SK-N-MC (cell line): ENCODE results near the gene MIF4GD.

Source experiments
- DNase-seq: peaks from one replicate; pipeline ENCODE4 v3.0.0-alpha.2; 2011; ENCODE audit warnings: low read depth, low spot score
- H3K27ac ChIP-seq: fragments of 200-600 bp; sonication (generic); 2 replicates; pipeline ENCODE4 v1.5.1; 2016; ENCODE audit warnings: mixed run types
- H3K36me3 ChIP-seq: fragments of 200-600 bp; sonication (generic); 2 replicates; pipeline ENCODE4 v1.6.1; 2017; ENCODE audit warnings: antibody characterized with exemption, low read length, mixed read lengths; ENCODE audit not compliant: insufficient read depth
- H3K4me3 ChIP-seq: fragments of 200-600 bp; sonication (generic); 2 replicates; pipeline ENCODE4 v1.5.1; 2016
- H3K9ac ChIP-seq: fragments of 200-600 bp; sonication (generic); 2 replicates; pipeline ENCODE4 v1.8.0; 2017; ENCODE audit warnings: mixed run types, mixed read lengths; ENCODE audit not compliant: insufficient read length
- H3K9me3 ChIP-seq: fragments of 200-600 bp; sonication (generic); 2 replicates; pipeline ENCODE4 v1.6.1; 2017; ENCODE audit warnings: low read depth, mild to moderate bottlenecking, antibody characterized with exemption, low read length, moderate library complexity, mixed read lengths
- EZH2 ChIP-seq: fragments of 200-600 bp; sonication (generic); IDR thresholded peaks from one replicate; pipeline ENCODE4 v1.6.1; 2017; ENCODE audit warnings: antibody characterized with exemption
- FOXP2 ChIP-seq: optimal IDR thresholded peaks from 2 replicates; pipeline ENCODE3; 2011; ENCODE audit warnings: mild to moderate bottlenecking, moderate library complexity; ENCODE audit not compliant: insufficient read depth; ENCODE audit errors: extremely low read length, control extremely low read depth
- POLR2AphosphoS5 ChIP-seq: IDR thresholded peaks from 2 replicates; pipeline ENCODE4 v1.6.1; 2012; ENCODE audit warnings: mild to moderate bottlenecking, low read depth, low read length, borderline replicate concordance

Gene MIF4GD

DNA sequence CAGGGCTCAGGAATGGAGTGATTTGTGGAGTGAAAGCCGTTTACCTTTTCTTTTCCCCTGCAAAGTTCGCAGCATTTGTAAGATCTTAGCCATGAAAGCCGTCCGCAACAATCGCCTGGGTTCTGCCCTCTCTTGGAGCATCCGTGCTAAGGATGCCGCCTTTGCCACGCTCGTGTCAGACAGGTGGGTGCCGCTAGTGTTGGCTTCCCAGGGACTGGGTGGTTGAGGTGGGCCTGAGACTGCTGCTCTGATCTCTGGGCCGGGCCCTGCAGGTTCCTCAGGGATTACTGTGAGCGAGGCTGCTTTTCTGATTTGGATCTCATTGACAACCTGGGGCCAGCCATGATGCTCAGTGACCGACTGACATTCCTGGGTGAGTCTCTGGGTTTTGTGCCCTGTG lies 38.2 kb downstream of the MIF4GD start:
- Histone ChIP-seq H3K4me3 (no peak overlapping the region), H3K36me3 (peaks cover 80% of the 10 kb centered on the region), H3K9ac (no peak overlapping the region), H3K9me3 (no peaks in the 10 kb centered on the region), H3K27ac (no peak overlapping the region)
- TF ChIP-seq EZH2 (no peak), FOXP2 (no peak), POLR2AphosphoS5 (no peak)
- no peak for DNase-seq

DNA sequence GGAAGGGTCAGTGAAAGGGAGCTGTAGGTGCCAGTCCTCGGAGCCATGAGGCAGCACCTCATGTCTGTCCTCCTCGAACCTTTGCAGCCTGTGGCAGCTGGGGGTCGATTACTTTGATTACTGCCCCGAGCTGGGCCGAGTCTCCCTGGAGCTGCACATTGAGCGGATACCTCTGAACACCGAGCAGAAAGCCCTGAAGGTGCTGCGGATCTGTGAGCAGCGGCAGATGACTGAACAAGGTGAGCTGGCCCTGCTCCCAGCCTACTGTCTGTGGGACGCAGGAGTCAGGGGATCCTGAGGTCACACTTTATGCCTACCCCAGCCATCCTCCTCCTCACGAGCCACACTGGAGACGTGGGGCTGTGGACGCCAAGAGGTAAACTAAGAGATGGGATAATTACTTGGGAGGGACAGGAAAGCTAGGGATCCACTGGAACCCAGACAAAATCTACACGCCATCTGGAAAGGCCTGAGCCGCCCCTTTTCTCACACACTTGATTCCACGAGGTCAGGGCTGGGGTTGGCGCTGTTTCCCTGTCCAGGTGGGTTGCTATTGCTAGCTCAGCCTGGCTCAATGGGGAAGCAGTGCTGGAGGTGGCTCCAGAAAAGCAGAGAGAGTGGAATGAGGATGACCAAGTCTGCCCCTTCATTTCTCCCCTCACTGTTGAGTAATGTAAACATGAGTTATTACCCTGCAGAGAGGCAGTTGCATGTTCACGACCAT lies 39.1 kb downstream of the MIF4GD start:
- H3K4me3 ChIP-seq = no peak overlapping the region
- H3K27ac ChIP-seq = no peak overlapping the region
- no peak for DNase-seq
- peaks cover 75% of the 10 kb centered on the region for H3K36me3 ChIP-seq
- TF ChIP-seq FOXP2 = no peak
- TF ChIP-seq POLR2AphosphoS5 = no peak
- no peak for TF ChIP-seq EZH2
- H3K9me3 ChIP-seq = no peaks in the 10 kb centered on the region
- H3K9ac ChIP-seq = no peak overlapping the region

DNA sequence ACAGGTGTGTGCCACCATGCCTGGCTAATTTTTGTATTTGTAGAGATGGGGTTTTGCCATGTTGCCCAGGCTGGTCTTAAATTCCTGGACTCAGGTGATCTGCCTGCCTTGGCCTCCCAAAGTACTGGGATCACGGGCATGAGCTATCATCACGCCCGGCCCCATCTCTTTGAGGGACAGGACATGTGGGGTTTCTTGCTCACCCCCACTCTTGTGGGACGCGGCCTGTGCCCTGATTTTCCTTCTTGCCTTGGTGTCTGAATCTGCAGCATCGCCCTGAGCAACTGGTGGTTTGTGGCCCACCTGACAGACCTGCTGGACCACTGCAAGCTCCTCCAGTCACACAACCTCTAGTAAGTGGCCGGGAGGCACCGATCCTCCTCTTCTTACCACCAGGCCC lies 40.0 kb downstream of the MIF4GD start:
- H3K27ac ChIP-seq = no peak overlapping the region
- no peak for DNase-seq
- H3K9ac ChIP-seq = no peak overlapping the region
- no peaks in the 10 kb centered on the region for H3K9me3 ChIP-seq
- TF ChIP-seq POLR2AphosphoS5 (no peak), FOXP2 (no peak), EZH2 (no peak)
- H3K4me3 ChIP-seq = no peak overlapping the region
- peaks cover 75% of the 10 kb centered on the region for H3K36me3 ChIP-seq

GRCh38 chr17:75228847-75229246 lies 42.2 kb downstream of the MIF4GD start:
- DNase-seq = no peak
- Histone ChIP-seq H3K27ac (no peak overlapping the region), H3K9me3 (no peaks in the 10 kb centered on the region), H3K36me3 (peaks cover 74% of the 10 kb centered on the region), H3K4me3 (no peak overlapping the region), H3K9ac (no peak overlapping the region)
- TF ChIP-seq EZH2 = no peak
- TF ChIP-seq FOXP2 = no peak
- TF ChIP-seq POLR2AphosphoS5 = no peak

GRCh38 chr17:75228305-75228704 lies 42.7 kb downstream of the MIF4GD start:
- Histone ChIP-seq H3K4me3 (no peak overlapping the region), H3K9ac (no peak overlapping the region), H3K9me3 (no peaks in the 10 kb centered on the region), H3K36me3 (peaks cover 74% of the 10 kb centered on the region), H3K27ac (no peak overlapping the region)
- TF ChIP-seq POLR2AphosphoS5 = no peak
- DNase-seq = no peak

GRCh38 chr17:75227729-75228128 lies 43.3 kb downstream of the MIF4GD start:
- no peak for DNase-seq
- peaks cover 72% of the 10 kb centered on the region for H3K36me3 ChIP-seq
- H3K9me3 ChIP-seq = no peaks in the 10 kb centered on the region
- TF ChIP-seq POLR2AphosphoS5 (no peak), FOXP2 (no peak), EZH2 (no peak)
- H3K9ac ChIP-seq = no peak overlapping the region
- no peak overlapping the region for H3K27ac ChIP-seq
- H3K4me3 ChIP-seq = no peak overlapping the region

GRCh38 chr17:75225016-75225415 lies 46.0 kb downstream of the MIF4GD start:
- no peak for DNase-seq
- peaks cover 56% of the 10 kb centered on the region for H3K36me3 ChIP-seq
- H3K9ac ChIP-seq = no peak overlapping the region
- no peak overlapping the region for H3K4me3 ChIP-seq
- H3K27ac ChIP-seq = no peak overlapping the region
- TF ChIP-seq POLR2AphosphoS5 (no peak), FOXP2 (no peak), EZH2 (no peak)
- no peaks in the 10 kb centered on the region for H3K9me3 ChIP-seq

DNA sequence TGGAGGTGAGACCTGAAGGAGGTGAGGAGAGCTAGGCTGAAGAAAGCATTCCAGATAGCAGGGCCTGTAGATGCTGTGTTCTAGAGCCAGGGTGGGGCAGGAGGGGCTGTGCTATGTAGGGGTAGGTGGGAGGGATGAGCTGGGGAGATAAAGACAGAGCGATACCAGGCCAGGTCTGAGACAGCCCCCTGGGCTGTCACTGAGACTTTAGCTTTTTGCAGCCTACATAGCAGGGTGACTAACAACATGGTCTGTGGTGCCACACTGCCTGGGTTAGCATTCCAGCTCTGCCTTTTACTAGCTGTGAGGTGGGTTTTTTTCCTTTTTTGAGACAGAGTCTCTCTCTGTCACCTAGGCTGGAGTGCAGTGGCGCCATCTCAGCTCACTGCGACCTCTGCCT lies 51.2 kb downstream of the MIF4GD start:
- Histone ChIP-seq H3K4me3 (no peak overlapping the region), H3K9me3 (no peaks in the 10 kb centered on the region), H3K27ac (no peak overlapping the region), H3K9ac (no peak overlapping the region), H3K36me3 (peaks cover 56% of the 10 kb centered on the region)
- TF ChIP-seq EZH2 (no peak), POLR2AphosphoS5 (no peak), FOXP2 (no peak)
- no peak for DNase-seq

- H3K36me3 ChIP-seq = peaks cover 68% of the 10 kb centered on the region
- no peaks in the 10 kb centered on the region for H3K9me3 ChIP-seq
- H3K4me3 ChIP-seq = no peak overlapping the region
- H3K9ac ChIP-seq = no peak overlapping the region
- TF ChIP-seq EZH2 = no peak
- no peak for TF ChIP-seq FOXP2
- no peak for TF ChIP-seq POLR2AphosphoS5
- DNase-seq = no peak
- H3K27ac ChIP-seq = no peak overlapping the region
These were observed 52.9 kb downstream of the MIF4GD start for GRCh38 chr17:75218131-75218530.
